Esophagus squamous epithelium (tissue), 4 donors: ENCODE measurements around the gene THG1L.

Source experiments
- CTCF ChIP-seq, 6 experiments: fragments of 450-650 bp in 4 of 6; fragments of 200-600 bp in 2 of 6; sonication (generic) in 2 of 6; IDR thresholded peaks; one replicate each; pipeline ENCODE4 v1.5.1; 2016 to 2019; ENCODE audit warnings: antibody characterized with exemption in 6 of 6, mild to moderate bottlenecking in 4 of 6, moderate library complexity in 4 of 6
- POLR2A ChIP-seq, 4 donors: fragments of 450-650 bp; IDR thresholded peaks; one replicate each; pipeline ENCODE4 v1.6.1; 2017; ENCODE audit warnings: antibody characterized with exemption in 4 of 4, mild to moderate bottlenecking in 4 of 4, moderate library complexity in 3 of 4

GRCh38 chr5:157747173-157747740 lies 16.0 kb downstream of the THG1L start:
- no peak for TF ChIP-seq POLR2A (IDR thresholded peaks at IDR 0.05)
- TF ChIP-seq CTCF (IDR thresholded peaks at IDR 0.05) = no peak
